Activated naive CD8-positive, alpha-beta T cell (primary cell): Measurements from ENCODE around the gene GNAS-AS1.
"Not testable (repeated sequence)": the region's sequence is repeated elsewhere in the genome, so short reads cannot be mapped to it uniquely, and the experiment has no call there.

Experiments used
- H3K27ac Mint-ChIP-seq: one replicate; pipeline ENCODE4 v1.8.0; 2021; ENCODE audit warnings: mixed read lengths
- H3K27me3 Mint-ChIP-seq: one replicate; pipeline ENCODE4 v1.8.0; 2021; ENCODE audit warnings: mixed read lengths
- H3K36me3 Mint-ChIP-seq: one replicate; pipeline ENCODE4 v1.8.0; 2021; ENCODE audit warnings: mixed read lengths
- H3K4me1 Mint-ChIP-seq: one replicate; pipeline ENCODE4 v1.8.0; 2021; ENCODE audit warnings: low read depth, mixed read lengths
- H3K4me3 Mint-ChIP-seq: one replicate; pipeline ENCODE4 v1.8.0; 2021; ENCODE audit warnings: mild to moderate bottlenecking, mixed read lengths
- H3K9me3 Mint-ChIP-seq: one replicate; pipeline ENCODE4 v1.8.0; 2021; ENCODE audit warnings: low read depth, mixed read lengths

The GNAS-AS1 gene

DNA sequence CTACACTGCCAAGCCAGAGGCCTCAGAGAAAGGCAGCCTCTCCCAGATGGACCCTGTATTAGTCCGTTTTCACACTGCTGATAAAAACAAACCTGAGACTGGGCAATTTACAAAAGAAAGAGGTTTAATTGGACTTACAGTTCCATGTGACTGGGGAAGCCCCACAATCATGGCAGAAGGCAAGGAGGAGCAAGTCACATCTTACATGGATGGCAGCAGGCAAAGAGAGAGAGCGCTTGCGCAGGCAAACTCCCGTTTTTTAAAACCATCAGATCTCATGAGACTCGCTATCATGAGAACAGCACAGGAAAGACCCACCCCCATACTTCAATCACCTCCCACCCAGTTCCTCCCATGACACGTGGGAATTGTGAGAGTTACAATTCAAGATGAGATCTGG, 30.2 kb downstream of the GNAS-AS1 start:
- not testable (repeated sequence) for H3K27ac Mint-ChIP-seq, H3K27me3 Mint-ChIP-seq, H3K4me3 Mint-ChIP-seq, H3K9me3 Mint-ChIP-seq
- peaks cover 12% of the 10 kb centered on the region for H3K36me3 Mint-ChIP-seq
- H3K4me1 Mint-ChIP-seq, result peaks cover 12% of the 10 kb centered on the region

DNA sequence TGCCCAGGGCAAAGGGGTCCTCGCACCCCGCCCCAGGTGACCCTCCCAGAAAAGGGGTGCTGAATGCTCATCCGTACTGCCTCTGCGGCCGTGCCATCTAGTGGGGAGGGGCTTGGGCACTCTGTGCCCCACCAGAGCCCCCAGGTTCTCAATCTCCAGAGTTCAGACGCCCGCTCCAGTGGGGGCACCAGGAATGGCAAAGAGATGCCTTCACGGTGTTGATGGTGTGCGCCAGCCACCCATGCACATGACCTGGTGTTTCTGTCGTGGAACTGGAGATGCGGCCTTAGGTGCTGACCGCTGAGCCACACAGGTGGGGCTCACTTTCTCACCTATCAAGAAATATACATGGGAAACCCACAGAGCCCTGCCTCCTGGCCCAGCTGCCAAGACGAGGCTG, 30.8 kb downstream of the GNAS-AS1 start:
- Mint-ChIP-seq H3K9me3 (no peaks in the 10 kb centered on the region), H3K27me3 (peaks cover 10% of the 10 kb centered on the region), H3K27ac (no peak overlapping the region), H3K4me1 (peaks cover 12% of the 10 kb centered on the region), H3K36me3 (peaks cover 12% of the 10 kb centered on the region), H3K4me3 (no peak overlapping the region)

DNA sequence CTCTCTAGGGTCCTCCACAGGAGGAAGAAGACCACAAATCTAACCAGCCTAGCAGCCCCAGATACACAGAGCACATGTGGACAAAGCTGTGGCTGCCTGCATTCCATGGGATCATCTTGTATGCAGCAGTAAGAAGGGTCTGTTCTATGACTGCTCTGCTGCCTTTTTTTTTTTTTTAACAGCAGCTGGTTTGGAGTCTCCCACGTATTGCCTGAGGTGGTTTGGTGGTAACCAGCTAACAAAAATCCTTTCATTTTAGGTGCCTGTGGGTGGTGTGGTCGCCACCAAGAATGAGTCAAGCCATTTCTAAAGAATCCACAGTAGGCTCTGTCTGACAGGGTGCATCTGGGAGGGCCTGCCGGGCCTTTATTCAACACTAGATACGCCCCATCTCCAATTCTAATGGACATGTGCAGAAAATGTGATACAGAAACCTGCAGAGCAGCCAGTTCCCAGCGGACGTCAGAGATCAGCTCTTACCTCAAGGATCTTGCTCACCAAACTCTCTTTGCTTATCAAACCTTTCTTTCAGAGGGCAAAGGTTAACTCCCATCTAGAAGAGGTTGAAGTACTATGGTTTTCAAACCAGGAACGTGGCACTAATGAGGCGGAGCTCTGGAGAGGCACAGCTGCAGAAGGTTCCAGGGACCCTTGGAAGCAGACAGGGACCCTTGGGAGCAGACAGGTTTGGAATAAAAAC, 32.0 kb downstream of the GNAS-AS1 start:
- peaks cover 12% of the 10 kb centered on the region for H3K36me3 Mint-ChIP-seq

GRCh38 chr20:58817748-58818147, 33.0 kb downstream of the GNAS-AS1 start:
- Mint-ChIP-seq H3K27ac (no peak overlapping the region), H3K27me3 (peaks cover 15% of the 10 kb centered on the region), H3K36me3 (peaks cover 12% of the 10 kb centered on the region), H3K4me3 (no peak overlapping the region), H3K9me3 (no peaks in the 10 kb centered on the region), H3K4me1 (peaks cover 12% of the 10 kb centered on the region)

More for the DNA sequence above, 32.0 kb downstream of the GNAS-AS1 start:
- no peaks in the 10 kb centered on the region for H3K9me3 Mint-ChIP-seq
- H3K4me3 Mint-ChIP-seq, result no peak overlapping the region
- H3K27ac Mint-ChIP-seq, result peak overlapping the region; percentile 10
- peaks cover 11% of the 10 kb centered on the region for H3K27me3 Mint-ChIP-seq
- H3K4me1 Mint-ChIP-seq, result peaks cover 12% of the 10 kb centered on the region

DNA sequence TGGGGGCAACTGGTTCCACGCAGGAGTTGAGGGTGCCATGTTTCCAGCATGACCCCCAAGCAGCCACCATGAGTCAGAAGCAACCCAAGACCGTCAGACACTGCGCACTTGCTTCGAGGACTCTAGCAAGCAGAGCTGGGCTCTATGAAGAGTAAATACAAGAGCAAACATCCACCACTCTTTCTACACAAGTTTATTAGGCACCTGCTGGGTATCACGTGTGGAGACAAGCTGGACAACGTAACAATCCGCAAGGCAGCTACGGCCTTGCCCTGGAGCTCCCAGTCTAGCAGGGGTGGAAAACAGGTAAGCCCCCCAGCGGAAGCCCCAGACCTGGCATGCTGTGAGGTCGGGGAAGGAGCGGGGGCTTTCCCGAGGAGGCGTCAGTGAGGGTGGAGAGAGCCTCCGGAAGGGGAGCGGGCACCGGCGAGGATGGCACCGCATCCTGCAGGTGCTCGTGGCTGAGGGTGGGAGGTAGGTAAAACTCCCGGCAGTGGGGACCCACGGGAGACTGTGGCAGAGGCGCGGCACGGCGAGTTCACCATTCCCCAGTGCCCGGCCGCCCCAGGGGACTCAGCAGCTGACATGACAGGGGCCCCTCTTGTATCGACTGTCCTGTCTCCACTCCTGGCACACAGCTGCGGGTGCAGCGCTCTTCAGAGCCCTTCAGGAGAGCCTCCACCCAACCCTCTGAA, 33.6 kb downstream of the GNAS-AS1 start:
- Mint-ChIP-seq H3K36me3 (peaks cover 12% of the 10 kb centered on the region), H3K27ac (no peak overlapping the region), H3K4me1 (peaks cover 12% of the 10 kb centered on the region), H3K27me3 (peaks cover 16% of the 10 kb centered on the region), H3K4me3 (no peak overlapping the region), H3K9me3 (no peaks in the 10 kb centered on the region)

DNA sequence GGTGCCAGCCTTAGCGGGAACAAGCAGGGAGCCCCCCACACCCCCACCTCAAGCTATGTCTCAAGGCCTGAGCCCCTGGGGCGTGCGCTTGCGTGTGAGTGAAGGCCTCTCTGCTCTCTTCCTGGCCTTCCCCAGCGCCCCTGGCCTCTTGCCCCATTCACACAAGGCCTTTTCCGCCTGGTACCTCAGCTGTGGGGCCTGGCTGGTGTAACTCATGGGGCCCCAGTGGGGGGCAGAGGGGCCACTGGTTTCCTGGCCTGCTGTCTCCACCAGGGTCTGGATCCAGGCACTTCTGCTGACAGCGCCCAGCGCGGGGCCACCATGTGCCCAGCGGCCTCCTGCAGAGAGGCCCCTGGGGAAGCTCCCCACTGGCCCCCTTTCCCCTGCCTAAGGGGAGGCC, 34.7 kb downstream of the GNAS-AS1 start:
- no peak overlapping the region for H3K4me3 Mint-ChIP-seq
- H3K27me3 Mint-ChIP-seq, result peaks cover 20% of the 10 kb centered on the region
- H3K4me1 Mint-ChIP-seq, result peaks cover 12% of the 10 kb centered on the region
- H3K27ac Mint-ChIP-seq, result no peak overlapping the region
- no peaks in the 10 kb centered on the region for H3K9me3 Mint-ChIP-seq
- H3K36me3 Mint-ChIP-seq, result peaks cover 9% of the 10 kb centered on the region

GRCh38 chr20:58815448-58815847, 35.3 kb downstream of the GNAS-AS1 start:
- Mint-ChIP-seq H3K36me3 (peaks cover 5% of the 10 kb centered on the region), H3K27me3 (peaks cover 20% of the 10 kb centered on the region), H3K9me3 (no peaks in the 10 kb centered on the region), H3K4me3 (no peak overlapping the region), H3K27ac (no peak overlapping the region), H3K4me1 (peaks cover 12% of the 10 kb centered on the region)

DNA sequence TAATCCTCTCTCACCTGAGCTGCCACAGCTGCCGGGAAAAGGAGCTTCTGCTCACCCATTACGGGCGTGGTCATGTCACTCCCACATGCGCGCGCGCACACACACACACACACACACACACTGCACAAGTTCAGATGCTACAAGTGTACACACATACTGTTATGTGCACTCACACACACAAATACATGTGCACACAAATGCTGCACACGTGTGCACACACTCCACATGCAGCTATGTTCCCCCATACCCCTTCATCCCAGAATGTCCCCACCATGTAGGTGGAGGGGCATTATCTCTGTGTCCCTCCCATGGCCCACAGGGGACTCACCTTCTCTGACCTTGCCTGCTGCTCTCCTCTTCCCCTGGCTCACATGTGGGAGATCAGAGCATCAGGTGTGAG, 37.3 kb downstream of the GNAS-AS1 start:
- H3K4me3 Mint-ChIP-seq, result no peak overlapping the region
- H3K36me3 Mint-ChIP-seq, result no peaks in the 10 kb centered on the region
- no peak overlapping the region for H3K27ac Mint-ChIP-seq
- peaks cover 7% of the 10 kb centered on the region for H3K4me1 Mint-ChIP-seq
- H3K27me3 Mint-ChIP-seq, result peaks cover 17% of the 10 kb centered on the region
- H3K9me3 Mint-ChIP-seq, result no peaks in the 10 kb centered on the region

GRCh38 chr20:58811334-58811733, 39.4 kb downstream of the GNAS-AS1 start:
- Mint-ChIP-seq H3K4me3 (no peak overlapping the region), H3K4me1 (peaks cover 5% of the 10 kb centered on the region), H3K36me3 (no peaks in the 10 kb centered on the region), H3K9me3 (no peaks in the 10 kb centered on the region), H3K27me3 (peaks cover 14% of the 10 kb centered on the region), H3K27ac (no peak overlapping the region)

DNA sequence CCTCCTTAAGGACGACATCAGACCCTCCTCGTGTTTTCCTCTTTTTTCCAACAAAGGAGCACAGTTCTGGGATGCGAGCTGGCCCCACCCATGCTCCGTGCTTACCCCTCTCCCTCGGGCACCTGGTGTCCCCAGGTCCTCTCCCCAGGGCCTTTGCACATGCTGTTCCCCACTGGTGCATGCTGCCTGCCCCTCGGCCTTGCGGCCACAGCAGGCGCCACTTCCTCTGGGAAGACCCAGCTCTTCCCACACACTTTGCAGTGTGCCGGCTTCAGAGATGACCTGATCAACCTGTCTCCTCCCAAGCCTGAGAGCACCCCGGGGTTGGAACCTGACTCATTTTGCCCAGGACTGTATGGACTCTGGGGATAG, 39.8 kb downstream of the GNAS-AS1 start:
- peaks cover 14% of the 10 kb centered on the region for H3K27me3 Mint-ChIP-seq
- H3K4me3 Mint-ChIP-seq, result no peak overlapping the region
- no peak overlapping the region for H3K27ac Mint-ChIP-seq
- H3K9me3 Mint-ChIP-seq, result no peaks in the 10 kb centered on the region
- H3K36me3 Mint-ChIP-seq, result no peaks in the 10 kb centered on the region
- H3K4me1 Mint-ChIP-seq, result peaks cover 5% of the 10 kb centered on the region

GRCh38 chr20:58810116-58810878, 40.4 kb downstream of the GNAS-AS1 start:
- peaks cover 5% of the 10 kb centered on the region for H3K4me1 Mint-ChIP-seq
- no peak overlapping the region for H3K27ac Mint-ChIP-seq
- H3K4me3 Mint-ChIP-seq, result no peak overlapping the region
- H3K27me3 Mint-ChIP-seq, result peaks cover 16% of the 10 kb centered on the region
- H3K36me3 Mint-ChIP-seq, result no peaks in the 10 kb centered on the region
- H3K9me3 Mint-ChIP-seq, result no peaks in the 10 kb centered on the region

DNA sequence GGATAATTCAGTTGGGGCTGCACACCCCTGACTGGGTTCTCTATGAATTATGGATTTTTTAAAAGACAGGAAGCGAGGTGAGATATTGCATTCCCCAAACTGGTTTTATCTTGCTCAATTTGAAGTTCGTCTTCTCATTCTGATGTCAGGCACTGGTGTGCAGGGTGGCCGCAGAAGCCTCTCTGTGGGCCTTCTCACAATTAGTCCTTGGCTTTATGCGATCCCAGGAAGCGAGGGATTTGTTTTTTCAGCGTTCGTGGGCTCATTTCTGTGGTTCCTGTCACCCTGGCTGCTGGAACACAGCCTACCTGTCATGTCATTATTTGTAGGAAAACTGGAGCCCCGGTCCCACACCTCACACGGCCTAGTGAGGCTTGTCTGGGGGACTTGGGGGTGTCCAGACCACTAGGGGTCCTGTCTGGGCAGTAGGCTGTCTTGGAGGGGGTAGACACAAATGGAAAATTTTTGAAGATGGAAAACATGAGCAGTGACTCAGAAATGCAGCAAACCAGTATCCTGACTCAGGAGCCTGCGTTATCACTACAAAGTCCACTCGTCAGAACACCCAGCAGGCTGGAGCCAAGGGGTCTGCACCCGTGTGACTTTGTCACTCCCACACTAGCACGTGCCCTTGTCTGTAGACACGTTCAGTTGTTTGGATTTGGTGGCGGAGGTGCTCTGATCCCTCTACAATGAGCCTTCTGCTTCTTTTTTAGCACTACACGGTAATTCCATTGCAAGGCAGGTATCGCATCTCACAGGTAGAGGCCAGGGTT, 42.2 kb downstream of the GNAS-AS1 start:
- H3K27me3 Mint-ChIP-seq, result peaks cover 16% of the 10 kb centered on the region
- H3K36me3 Mint-ChIP-seq, result no peaks in the 10 kb centered on the region
- H3K4me3 Mint-ChIP-seq, result no peak overlapping the region
- H3K9me3 Mint-ChIP-seq, result no peaks in the 10 kb centered on the region
- no peak overlapping the region for H3K27ac Mint-ChIP-seq
- H3K4me1 Mint-ChIP-seq, result peaks cover 5% of the 10 kb centered on the region

DNA sequence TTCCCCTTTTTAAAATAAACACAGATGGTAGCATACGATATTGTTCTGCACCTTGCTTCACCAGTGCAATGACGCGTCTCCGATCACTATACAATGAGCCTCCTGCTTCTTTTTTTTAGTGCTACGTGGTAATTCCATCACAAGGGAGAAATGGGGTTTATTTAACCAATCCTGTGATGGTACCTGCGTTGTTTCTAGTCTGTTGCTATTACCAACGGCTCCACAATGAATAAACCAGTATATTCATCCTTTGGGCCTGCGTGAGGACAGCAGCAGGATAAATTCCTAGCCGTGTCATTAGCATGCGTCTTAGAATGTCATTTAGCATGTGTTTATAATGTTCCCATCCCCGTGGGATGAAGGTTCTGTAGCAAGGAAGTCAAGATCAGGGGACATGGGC, 42.9 kb downstream of the GNAS-AS1 start:
- H3K27ac Mint-ChIP-seq, result no peak overlapping the region
- no peak overlapping the region for H3K4me3 Mint-ChIP-seq
- no peaks in the 10 kb centered on the region for H3K9me3 Mint-ChIP-seq
- H3K36me3 Mint-ChIP-seq, result no peaks in the 10 kb centered on the region
- H3K27me3 Mint-ChIP-seq, result peaks cover 13% of the 10 kb centered on the region
- H3K4me1 Mint-ChIP-seq, result peaks cover 5% of the 10 kb centered on the region

- Mint-ChIP-seq H3K4me3 (no peak overlapping the region), H3K27me3 (peaks cover 12% of the 10 kb centered on the region), H3K9me3 (no peaks in the 10 kb centered on the region), H3K27ac (no peak overlapping the region), H3K4me1 (no peaks in the 10 kb centered on the region), H3K36me3 (no peaks in the 10 kb centered on the region)
Measured at GRCh38 chr20:58803533-58803932, 47.2 kb downstream of the GNAS-AS1 start.

- H3K36me3 Mint-ChIP-seq, result no peaks in the 10 kb centered on the region
- no peak overlapping the region for H3K27ac Mint-ChIP-seq
- no peaks in the 10 kb centered on the region for H3K4me1 Mint-ChIP-seq
- H3K4me3 Mint-ChIP-seq, result no peak overlapping the region
- H3K27me3 Mint-ChIP-seq, result peaks cover 10% of the 10 kb centered on the region
- H3K9me3 Mint-ChIP-seq, result no peaks in the 10 kb centered on the region
Measured at GRCh38 chr20:58802061-58802460, 48.6 kb downstream of the GNAS-AS1 start.
